Stimulated activated naive CD8-positive, alpha-beta T cell treated with anti-CD3 and anti-CD28 coated beads, Interleukin-15, Interleukin-2, amounts not matched to agents 100 ng/mL and 50 ng/mL, for 24 hours (primary cell): ENCODE data around the gene MRAP2.
"Not testable (repeated sequence)": the region's sequence is repeated elsewhere in the genome, so short reads cannot be mapped to it uniquely, and the experiment has no call there.

Source experiments
- H3K27ac Mint-ChIP-seq: one replicate; pipeline ENCODE4 v1.8.0; 2021; ENCODE audit warnings: mild to moderate bottlenecking, mixed read lengths
- H3K27me3 Mint-ChIP-seq: one replicate; pipeline ENCODE4 v1.8.0; 2021; ENCODE audit warnings: mixed read lengths
- H3K36me3 Mint-ChIP-seq: one replicate; pipeline ENCODE4 v1.8.0; 2021; ENCODE audit warnings: low read depth, mixed read lengths
- H3K4me1 Mint-ChIP-seq: one replicate; pipeline ENCODE4 v1.8.0; 2021; ENCODE audit warnings: low read depth, mixed read lengths
- H3K4me3 Mint-ChIP-seq: one replicate; pipeline ENCODE4 v1.8.0; 2021; ENCODE audit warnings: mild to moderate bottlenecking, mixed read lengths
- H3K9me3 Mint-ChIP-seq: one replicate; pipeline ENCODE4 v1.8.0; 2021; ENCODE audit warnings: mixed read lengths

MRAP2 gene

GRCh38 chr6:84052204-84052882 is 18.8 kb downstream of the MRAP2 start:
- peaks cover 8% of the 10 kb centered on the region for H3K27me3 Mint-ChIP-seq
- no peak overlapping the region for H3K27ac Mint-ChIP-seq
- H3K4me1 Mint-ChIP-seq, result no peaks in the 10 kb centered on the region
- H3K4me3 Mint-ChIP-seq, result no peak overlapping the region
- H3K36me3 Mint-ChIP-seq, result no peaks in the 10 kb centered on the region
- no peaks in the 10 kb centered on the region for H3K9me3 Mint-ChIP-seq

GRCh38 chr6:84052883-84053241 is 19.3 kb downstream of the MRAP2 start:
- Mint-ChIP-seq H3K4me1 (no peaks in the 10 kb centered on the region), H3K36me3 (no peaks in the 10 kb centered on the region), H3K27me3 (peaks cover 8% of the 10 kb centered on the region), H3K27ac (no peak overlapping the region), H3K4me3 (no peak overlapping the region), H3K9me3 (no peaks in the 10 kb centered on the region)

DNA sequence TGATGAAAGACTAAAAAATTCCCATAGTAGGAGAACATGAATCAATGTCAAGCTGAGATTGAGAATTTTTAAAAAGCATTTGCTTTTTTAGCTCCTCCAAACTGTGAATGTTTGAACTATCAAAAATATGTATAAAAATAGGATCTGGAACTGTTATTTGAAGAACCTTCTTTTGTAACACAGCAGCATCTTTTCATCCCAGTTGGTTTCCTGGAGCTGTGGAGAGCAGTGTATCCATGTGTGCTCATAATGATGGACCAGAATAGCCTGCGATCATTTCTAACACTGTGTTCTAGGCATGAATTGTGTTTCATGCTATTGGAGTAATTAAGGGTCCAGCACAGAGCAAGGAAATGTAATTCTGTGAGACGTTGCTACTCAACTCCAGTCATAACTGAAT is 22.1 kb downstream of the MRAP2 start:
- Mint-ChIP-seq H3K4me3 (no peak overlapping the region), H3K4me1 (no peaks in the 10 kb centered on the region), H3K27me3 (peaks cover 8% of the 10 kb centered on the region), H3K36me3 (no peaks in the 10 kb centered on the region), H3K27ac (no peak overlapping the region), H3K9me3 (no peaks in the 10 kb centered on the region)

DNA sequence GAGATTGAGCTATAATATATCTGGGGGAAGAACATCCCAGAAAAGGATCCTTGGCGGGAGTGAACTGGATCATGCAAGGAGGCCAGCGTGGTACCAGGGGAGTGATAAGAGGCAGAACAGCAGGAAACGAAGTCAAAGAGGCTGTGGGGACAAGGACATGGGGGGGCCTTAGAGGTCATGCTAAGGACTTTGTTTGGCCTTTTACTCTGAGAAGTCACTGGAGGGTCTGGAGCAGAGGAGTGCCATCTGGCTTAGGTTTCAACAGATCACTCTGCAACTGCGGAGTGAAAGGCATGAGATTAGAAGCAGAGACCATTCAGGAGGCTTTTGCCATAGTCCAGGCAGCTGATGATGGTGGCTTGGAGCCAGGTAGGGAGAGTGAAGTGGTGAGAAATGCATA is 24.3 kb downstream of the MRAP2 start:
- no peak overlapping the region for H3K4me3 Mint-ChIP-seq
- H3K9me3 Mint-ChIP-seq, result no peaks in the 10 kb centered on the region
- no peaks in the 10 kb centered on the region for H3K4me1 Mint-ChIP-seq
- no peaks in the 10 kb centered on the region for H3K36me3 Mint-ChIP-seq
- no peak overlapping the region for H3K27ac Mint-ChIP-seq
- H3K27me3 Mint-ChIP-seq, result peaks cover 8% of the 10 kb centered on the region

DNA sequence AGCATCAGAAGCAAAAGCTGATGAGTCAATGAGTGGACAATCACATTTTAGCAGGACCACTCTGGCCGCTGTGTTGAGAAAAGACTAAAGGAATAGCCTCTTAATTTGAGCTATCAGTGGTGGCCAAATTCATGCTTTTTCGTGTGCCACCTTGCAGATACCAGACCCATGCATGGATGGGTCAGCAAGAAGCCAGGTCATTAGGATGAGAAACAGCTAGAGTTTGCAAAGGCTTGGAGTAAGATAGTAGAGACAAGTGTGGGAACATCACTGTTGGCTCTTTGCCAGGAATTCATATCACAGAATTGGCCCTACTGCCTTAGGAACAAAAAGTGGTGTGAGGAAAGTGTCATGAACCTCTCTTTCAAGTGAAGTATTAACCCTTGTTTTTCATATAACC is 25.5 kb downstream of the MRAP2 start:
- H3K4me3 Mint-ChIP-seq, result no peak overlapping the region
- H3K27ac Mint-ChIP-seq, result no peak overlapping the region
- peaks cover 8% of the 10 kb centered on the region for H3K27me3 Mint-ChIP-seq
- H3K4me1 Mint-ChIP-seq, result no peaks in the 10 kb centered on the region
- no peaks in the 10 kb centered on the region for H3K9me3 Mint-ChIP-seq
- no peaks in the 10 kb centered on the region for H3K36me3 Mint-ChIP-seq

DNA sequence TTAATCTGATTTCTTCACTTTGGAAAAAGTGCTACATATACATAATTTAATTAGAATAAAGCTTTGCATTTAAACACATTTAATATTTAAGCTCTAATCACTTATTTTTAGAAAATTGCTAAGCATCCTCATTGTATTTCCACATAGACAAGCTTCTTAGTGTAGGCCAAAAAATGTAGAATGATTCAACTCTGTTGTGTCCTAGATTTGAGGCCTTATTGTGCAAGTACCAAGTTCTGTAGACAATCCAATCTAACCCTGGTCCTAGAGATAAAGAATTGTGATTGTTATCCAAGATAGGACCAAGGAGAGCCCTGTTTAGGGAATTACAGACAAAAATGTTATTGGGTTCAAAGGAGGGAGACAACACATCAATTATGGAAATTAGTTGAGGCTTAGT is 27.6 kb downstream of the MRAP2 start:
- H3K27me3 Mint-ChIP-seq, result no peaks in the 10 kb centered on the region
- H3K27ac Mint-ChIP-seq, result no peak overlapping the region
- H3K4me3 Mint-ChIP-seq, result no peak overlapping the region
- H3K9me3 Mint-ChIP-seq, result no peaks in the 10 kb centered on the region
- no peaks in the 10 kb centered on the region for H3K4me1 Mint-ChIP-seq
- no peaks in the 10 kb centered on the region for H3K36me3 Mint-ChIP-seq

GRCh38 chr6:84061613-84062398 is 28.2 kb downstream of the MRAP2 start:
- no peaks in the 10 kb centered on the region for H3K4me1 Mint-ChIP-seq
- no peak overlapping the region for H3K4me3 Mint-ChIP-seq
- H3K9me3 Mint-ChIP-seq, result no peaks in the 10 kb centered on the region
- no peaks in the 10 kb centered on the region for H3K36me3 Mint-ChIP-seq
- no peak overlapping the region for H3K27ac Mint-ChIP-seq
- H3K27me3 Mint-ChIP-seq, result no peaks in the 10 kb centered on the region

DNA sequence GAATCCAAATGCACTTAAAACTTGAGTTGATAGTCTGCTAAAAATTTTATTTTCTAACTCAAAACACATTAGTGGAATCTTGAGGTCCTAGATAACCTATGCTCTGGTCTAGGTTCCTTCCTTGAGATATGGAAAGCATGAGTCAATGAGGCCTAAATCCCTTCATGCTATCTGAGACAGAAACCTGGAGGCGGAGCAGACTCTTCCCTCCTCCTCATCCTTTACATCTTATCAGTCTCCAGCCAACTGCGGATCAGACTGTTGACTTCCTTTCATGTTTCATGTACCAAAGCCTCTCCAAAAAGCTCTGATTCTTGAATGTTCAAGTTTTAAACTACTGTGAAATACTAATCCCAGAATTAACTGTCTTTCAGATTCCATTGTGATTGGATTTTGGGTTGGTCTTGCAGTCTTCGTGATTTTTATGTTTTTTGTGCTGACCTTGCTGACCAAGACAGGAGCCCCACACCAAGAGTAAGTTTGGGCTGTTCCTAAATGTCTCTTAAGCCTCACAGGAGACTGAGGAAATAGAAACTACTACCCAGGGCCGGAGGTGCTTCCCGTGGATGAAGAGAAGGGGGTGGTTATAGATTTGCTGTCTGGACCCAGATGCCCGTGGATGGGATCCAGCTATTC is 29.1 kb downstream of the MRAP2 start:
- Mint-ChIP-seq H3K4me1 (no peaks in the 10 kb centered on the region), H3K9me3 (no peaks in the 10 kb centered on the region), H3K27ac (no peak overlapping the region), H3K27me3 (no peaks in the 10 kb centered on the region), H3K36me3 (no peaks in the 10 kb centered on the region), H3K4me3 (no peak overlapping the region)

DNA sequence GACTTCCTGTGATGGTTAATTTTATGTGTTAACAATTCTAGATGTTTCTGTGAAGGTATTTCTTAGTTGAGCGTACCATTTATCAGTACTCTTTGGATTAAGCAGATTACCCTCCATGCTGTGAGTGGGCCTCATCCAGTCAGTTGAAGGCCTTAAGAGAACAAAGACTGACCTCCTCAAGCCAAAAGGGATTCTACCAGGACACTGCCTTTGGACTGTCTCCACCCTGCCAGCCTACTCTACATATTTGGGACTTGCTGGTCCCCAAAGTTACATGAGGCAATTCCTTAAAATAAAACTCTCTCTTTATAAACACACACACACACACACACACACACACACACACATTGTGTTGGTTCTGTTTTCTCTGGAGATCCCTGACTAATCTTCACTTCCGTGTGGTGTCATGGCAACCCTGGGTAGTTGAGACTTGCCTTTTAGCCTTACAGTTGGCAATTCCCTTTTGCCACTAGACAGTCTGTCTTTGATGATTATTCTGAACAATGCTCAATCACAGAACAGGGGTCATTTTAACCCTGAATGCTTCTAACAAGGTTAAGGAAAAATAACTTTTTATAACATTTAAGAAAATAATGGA is 32.2 kb downstream of the MRAP2 start:
- no peak overlapping the region for H3K27ac Mint-ChIP-seq
- no peaks in the 10 kb centered on the region for H3K36me3 Mint-ChIP-seq
- H3K4me3 Mint-ChIP-seq, result no peak overlapping the region
- no peaks in the 10 kb centered on the region for H3K4me1 Mint-ChIP-seq
- H3K27me3 Mint-ChIP-seq, result no peaks in the 10 kb centered on the region
- H3K9me3 Mint-ChIP-seq, result no peaks in the 10 kb centered on the region

GRCh38 chr6:84066536-84066935 is 33.0 kb downstream of the MRAP2 start:
- Mint-ChIP-seq H3K9me3 (no peaks in the 10 kb centered on the region), H3K27ac (no peak overlapping the region), H3K27me3 (peaks cover 1% of the 10 kb centered on the region), H3K4me1 (no peaks in the 10 kb centered on the region), H3K4me3 (no peak overlapping the region), H3K36me3 (no peaks in the 10 kb centered on the region)

DNA sequence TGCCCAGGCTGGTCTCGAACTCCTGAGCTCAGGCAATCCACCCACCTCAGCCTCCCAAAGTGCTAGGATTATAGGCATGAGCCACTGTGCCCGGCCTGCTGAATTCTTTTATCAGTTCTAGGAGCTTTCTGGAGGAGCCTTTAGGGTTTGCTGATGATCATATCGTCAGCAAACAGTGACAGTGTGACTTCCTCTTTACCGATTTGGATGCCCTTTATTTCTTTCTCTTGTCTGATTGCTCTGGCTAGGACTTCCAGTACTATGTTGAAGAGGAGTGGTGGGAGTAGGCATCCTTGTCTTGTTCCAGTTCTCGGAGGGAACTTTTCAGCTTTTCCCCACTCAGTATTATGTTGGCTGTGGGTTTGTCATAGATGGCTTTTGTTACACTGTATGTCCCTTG is 35.3 kb downstream of the MRAP2 start:
- not testable (repeated sequence) for H3K27ac Mint-ChIP-seq, H3K27me3 Mint-ChIP-seq, H3K4me3 Mint-ChIP-seq, H3K9me3 Mint-ChIP-seq, H3K36me3 Mint-ChIP-seq, H3K4me1 Mint-ChIP-seq

GRCh38 chr6:84072442-84072997 is 38.9 kb downstream of the MRAP2 start:
- no peaks in the 10 kb centered on the region for H3K36me3 Mint-ChIP-seq
- H3K27ac Mint-ChIP-seq, result no peak overlapping the region
- H3K9me3 Mint-ChIP-seq, result no peaks in the 10 kb centered on the region
- H3K4me1 Mint-ChIP-seq, result no peaks in the 10 kb centered on the region
- peaks cover 5% of the 10 kb centered on the region for H3K27me3 Mint-ChIP-seq
- no peak overlapping the region for H3K4me3 Mint-ChIP-seq

GRCh38 chr6:84074988-84075781 is 41.6 kb downstream of the MRAP2 start:
- Mint-ChIP-seq H3K27me3 (peaks cover 6% of the 10 kb centered on the region), H3K9me3 (no peaks in the 10 kb centered on the region), H3K4me3 (no peak overlapping the region), H3K27ac (no peak overlapping the region), H3K4me1 (no peaks in the 10 kb centered on the region), H3K36me3 (no peaks in the 10 kb centered on the region)

- Mint-ChIP-seq H3K9me3 (no peaks in the 10 kb centered on the region), H3K27ac (no peak overlapping the region), H3K27me3 (peaks cover 11% of the 10 kb centered on the region)
These were observed 44.1 kb downstream of the MRAP2 start for GRCh38 chr6:84077645-84078044.

More at GRCh38 chr6:84077645-84078044, 44.1 kb downstream of the MRAP2 start:
- Mint-ChIP-seq H3K4me3 (no peak overlapping the region), H3K4me1 (no peaks in the 10 kb centered on the region), H3K36me3 (no peaks in the 10 kb centered on the region)
